EH (cell line): ENCODE results near the gene RHBG.
"Not testable (repeated sequence)": the region's sequence is repeated elsewhere in the genome, so short reads cannot be mapped to it uniquely, and the experiment has no call there.

Experiments used
- DNase-seq: peaks from one replicate; pipeline ENCODE4 v3.0.0-alpha.2; 2015; ENCODE audit warnings: low read depth

The RHBG gene

DNA sequence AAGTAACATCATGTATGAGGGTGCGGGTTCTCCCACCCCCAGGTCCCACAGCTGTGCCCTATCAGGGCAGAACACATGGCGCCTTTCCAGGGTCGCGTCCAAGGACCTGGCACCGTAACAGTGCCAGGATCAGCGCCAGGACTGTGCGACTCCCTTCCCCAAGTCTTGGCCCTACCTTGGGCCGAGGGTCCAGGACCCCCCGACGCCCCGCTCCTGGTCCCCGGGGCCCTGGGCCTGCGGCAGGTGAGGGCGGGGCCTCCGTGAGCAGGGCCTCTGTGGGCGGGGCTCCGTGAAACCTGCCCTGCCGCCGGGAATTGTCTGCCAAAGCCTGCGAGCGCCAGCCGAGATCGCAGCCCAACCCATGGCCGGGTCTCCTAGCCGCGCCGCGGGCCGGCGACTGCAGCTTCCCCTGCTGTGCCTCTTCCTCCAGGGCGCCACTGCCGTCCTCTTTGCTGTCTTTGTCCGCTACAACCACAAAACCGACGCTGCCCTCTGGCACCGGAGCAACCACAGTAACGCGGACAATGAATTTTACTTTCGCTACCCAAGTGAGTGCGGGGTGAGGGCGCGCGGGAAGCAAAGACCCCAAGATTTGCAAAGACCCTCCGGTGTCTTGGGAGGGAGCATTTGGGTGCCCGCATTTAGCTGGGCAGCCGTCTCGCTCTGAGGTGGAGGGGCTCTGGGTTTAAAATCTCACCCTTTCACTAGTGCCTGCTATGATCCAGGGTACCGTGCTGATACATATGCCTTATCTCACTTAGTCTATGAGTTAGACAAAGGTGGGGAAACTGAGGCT lies at the start of gene RHBG:
Gene RHBG, plus strand, starts transcription at position 323 of the 796 bp plus-strand sequence. Its CDS starts 39 bp downstream, at position 362.
- peak; percentile 48 for DNase-seq

- peak; percentile 47 for DNase-seq
These were observed 49.3 kb upstream of the RHBG start for GRCh38 chr1:156319664-156320063.

GRCh38 chr1:156320560-156320959 lies 48.5 kb upstream of the RHBG start:
- DNase-seq = no peak

- peak; percentile 45 for DNase-seq
These were observed 45.8 kb upstream of the RHBG start for GRCh38 chr1:156323179-156323578.

GRCh38 chr1:156336242-156336641 lies 32.8 kb upstream of the RHBG start:
- no peak for DNase-seq

- peak; percentile 11 for DNase-seq
These were observed 31.7 kb upstream of the RHBG start for GRCh38 chr1:156337052-156337887.

DNA sequence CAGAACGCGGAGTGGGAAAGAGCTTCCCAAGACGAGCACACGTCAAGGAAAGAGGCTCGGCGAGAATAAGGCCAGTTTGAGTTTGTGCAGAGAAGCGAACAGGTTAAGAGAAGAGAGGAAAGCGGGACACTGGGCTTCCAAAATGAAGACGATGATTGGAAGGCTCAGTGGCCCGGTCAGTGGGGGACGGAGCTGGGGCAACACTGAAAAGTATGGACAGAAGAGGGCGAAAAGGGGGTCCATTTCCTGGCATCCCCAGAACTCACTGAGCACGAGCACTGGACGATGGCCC lies 31.2 kb upstream of the RHBG start:
- DNase-seq = no peak

DNA sequence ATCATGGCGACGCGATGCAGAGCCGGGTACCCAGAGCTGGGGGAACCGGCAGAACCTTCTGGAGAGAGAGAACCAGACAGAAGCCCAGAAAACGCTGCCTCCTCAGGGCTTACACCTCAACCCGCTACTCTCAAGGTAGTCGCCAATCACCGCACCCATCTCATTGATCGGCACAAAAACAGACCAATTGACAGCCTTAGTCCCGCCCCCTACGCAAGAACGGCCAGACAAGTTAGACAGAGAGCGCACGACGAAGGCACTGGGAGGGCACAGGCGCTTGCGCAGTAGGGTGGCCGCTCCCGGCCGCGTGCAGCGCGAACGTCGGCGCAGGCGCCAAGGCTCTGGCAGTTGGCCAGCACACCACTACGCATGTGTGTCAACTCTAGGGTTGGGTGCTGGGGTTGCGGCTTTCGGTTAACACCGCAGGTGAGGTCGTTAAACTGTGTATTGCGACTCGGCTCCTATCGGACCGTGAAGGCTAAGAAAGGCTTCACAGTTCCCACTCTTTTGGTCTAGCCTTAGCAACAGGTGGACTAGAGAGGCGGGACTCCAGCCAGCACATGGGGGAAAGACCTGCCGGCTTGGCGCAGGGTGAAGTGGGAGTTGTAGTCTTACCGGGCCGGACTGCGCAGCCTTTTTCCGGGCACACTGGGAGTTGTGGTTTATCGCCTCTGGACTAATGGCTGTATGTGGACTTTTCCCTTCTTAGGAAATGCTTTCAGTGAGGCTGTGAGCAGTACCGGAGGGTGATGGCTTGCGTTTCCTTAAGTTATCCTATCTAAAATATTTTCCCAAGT lies 30.6 kb upstream of the RHBG start, which contains the start of the genes CCT3 and TSACC:
Gene CCT3, minus strand, starts transcription at position 113 of the 797 bp plus-strand sequence. Its CDS starts 108 bp downstream, at position 5.
Gene TSACC, plus strand, starts transcription at position 347 of the 797 bp plus-strand sequence. CDS start 1,232 bp downstream, outside the sequence.
- peak; percentile 100 for DNase-seq

DNA sequence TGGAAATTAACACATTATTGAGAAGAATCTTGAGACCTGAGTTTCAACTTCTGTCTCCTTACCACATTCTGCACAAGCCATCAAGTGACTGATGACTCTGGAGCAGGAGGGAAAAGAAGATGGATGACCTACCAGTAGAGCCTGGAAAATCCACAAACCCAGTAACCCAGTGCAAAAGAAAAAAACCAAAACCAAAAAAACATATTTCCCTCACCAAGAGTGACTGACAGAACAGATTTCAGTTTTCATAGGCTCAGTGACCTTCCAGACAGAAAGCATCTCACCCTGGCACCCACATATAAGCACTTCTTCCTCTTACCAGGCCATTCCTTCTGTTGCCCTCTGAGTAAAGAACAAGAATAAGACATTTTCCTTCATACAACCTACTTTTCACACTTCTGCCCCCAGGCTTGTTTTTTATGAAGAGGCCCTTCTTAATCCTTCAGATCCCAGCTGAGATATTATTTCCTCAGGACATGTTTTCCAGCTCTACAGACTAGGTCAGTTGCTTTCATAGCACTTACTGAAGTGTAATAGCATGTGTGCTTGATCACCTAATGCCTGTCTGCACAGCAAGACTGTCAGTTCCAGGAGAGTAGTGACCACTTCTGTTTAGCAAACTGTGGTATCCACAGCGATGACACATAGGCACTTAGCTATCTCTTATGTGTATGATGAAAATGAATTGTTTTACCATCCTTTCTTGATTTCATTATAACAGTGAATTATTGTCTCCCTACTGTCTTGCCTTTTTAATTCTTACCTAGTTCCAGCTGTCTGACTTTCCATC lies 26.6 kb upstream of the RHBG start:
- DNase-seq = peak; percentile 33

GRCh38 chr1:156344409-156344808 lies 24.6 kb upstream of the RHBG start:
- no peak for DNase-seq

GRCh38 chr1:156346035-156346434 lies 23.0 kb upstream of the RHBG start:
- DNase-seq = not testable (repeated sequence)

DNA sequence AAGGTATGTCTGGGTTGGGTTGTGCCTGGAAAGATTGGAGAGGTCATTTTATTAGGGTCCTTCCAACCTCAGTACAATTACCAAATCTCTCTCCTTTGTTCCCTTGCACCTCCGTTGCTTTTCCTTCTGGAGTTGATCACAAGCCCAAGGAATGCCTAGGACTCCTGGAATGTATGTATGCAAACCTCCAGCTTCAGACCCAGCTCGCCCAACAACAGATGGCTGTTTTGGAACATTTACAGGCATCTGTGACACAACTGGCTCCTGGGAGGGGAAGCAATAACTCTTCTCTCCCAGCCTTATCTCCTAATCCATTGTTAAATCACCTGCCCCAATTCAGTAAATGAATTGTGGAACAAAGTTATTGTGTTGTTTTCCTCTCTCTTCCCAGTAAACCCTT lies 22.4 kb upstream of the RHBG start:
- DNase-seq = peak; percentile 83

- peak; percentile 90 for DNase-seq
These were observed 21.7 kb upstream of the RHBG start for GRCh38 chr1:156347331-156347730.

DNA sequence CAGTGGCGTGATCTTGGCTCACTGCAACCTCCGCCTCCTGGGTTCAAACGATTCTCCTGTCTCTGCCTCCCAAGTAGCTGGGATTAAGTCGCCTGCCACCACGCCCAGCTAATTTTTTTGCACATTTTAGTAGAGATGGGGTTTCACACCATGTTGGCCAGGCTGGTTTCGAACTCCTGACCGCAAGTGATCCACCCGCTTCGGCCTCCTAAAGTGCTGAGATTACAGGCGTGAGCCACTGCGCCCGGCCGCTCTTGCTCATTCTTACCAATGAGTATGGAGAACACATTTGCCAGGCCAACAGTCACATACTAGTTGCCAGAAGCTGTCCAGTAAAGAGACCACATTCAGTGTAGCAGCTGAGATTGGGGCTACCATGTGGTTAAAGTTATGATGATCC lies 16.5 kb upstream of the RHBG start:
- not testable (repeated sequence) for DNase-seq

GRCh38 chr1:156356262-156356874 lies 12.6 kb upstream of the RHBG start:
- DNase-seq = no peak

GRCh38 chr1:156356875-156357534 lies 12.0 kb upstream of the RHBG start:
- DNase-seq = peak; percentile 40

- DNase-seq = no peak
These were observed 11.0 kb upstream of the RHBG start for GRCh38 chr1:156357977-156358376.

DNA sequence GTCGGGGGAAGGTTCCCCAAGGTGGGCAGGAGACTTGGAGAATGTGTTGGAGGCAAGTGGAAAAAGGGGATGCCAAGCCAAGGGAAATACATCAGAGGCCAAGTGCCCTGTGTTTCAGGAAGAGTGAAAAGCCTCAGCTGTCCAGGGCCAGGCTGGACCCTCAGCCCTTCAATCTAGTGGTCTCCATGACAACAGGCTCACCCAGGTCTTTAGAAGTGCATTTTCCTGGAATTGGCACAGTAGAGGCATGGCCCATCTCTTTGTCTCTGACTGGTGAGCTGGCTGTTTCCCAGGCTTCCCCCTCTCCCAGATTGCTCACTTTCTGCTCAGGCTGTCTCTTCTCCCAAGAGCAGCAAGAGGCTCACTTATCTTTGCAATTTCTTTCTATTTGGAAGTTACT lies 10.4 kb upstream of the RHBG start:
- DNase-seq = no peak

GRCh38 chr1:156359249-156359648 lies 9.8 kb upstream of the RHBG start:
- DNase-seq = no peak

- DNase-seq = peak; percentile 61
These were observed 9.0 kb upstream of the RHBG start for GRCh38 chr1:156359973-156360372.
